Measurements from ENCODE around the gene KHK.

Gene KHK

GRCh38 chr2:27131429-27131828 is 44.9 kb downstream of the KHK start:
- no peak for DNase-seq

- DNase-seq, result no peak
Measured at GRCh38 chr2:27133195-27133875, 46.8 kb downstream of the KHK start.

- DNase-seq, result peak; percentile 79
Measured at GRCh38 chr2:27133905-27134780, 47.6 kb downstream of the KHK start, which contains the start of gene PREB. TSS of gene PREB (minus strand) at chr2:27134636. CDS start at chr2:27134421, 215 bp downstream.

- DNase-seq, result no peak
Measured at GRCh38 chr2:27134781-27135477, 48.4 kb downstream of the KHK start.

DNA sequence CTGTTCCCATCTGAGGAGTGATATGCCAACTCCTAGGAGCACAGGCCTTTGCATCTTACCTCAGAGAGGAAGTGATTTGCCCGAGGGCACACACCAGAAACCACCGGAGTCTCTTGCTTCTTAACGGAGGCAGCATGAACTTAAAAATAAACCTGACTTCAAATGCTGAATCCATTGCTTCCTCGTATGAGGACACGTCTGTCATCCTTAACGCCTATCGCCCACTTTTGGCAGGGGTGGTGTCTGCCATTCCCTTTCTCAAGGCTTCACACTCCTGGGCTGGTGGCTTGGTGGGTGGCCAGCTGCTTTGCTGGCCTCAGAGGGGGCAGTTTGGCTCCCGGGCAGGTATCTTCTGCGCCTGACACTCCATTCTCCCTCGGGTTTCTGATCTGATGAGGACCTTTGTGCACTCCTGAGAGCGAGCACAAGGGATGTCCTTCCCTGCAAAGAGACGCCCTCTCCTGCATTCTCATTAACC is 48.9 kb downstream of the KHK start:
- no peak for DNase-seq

DNA sequence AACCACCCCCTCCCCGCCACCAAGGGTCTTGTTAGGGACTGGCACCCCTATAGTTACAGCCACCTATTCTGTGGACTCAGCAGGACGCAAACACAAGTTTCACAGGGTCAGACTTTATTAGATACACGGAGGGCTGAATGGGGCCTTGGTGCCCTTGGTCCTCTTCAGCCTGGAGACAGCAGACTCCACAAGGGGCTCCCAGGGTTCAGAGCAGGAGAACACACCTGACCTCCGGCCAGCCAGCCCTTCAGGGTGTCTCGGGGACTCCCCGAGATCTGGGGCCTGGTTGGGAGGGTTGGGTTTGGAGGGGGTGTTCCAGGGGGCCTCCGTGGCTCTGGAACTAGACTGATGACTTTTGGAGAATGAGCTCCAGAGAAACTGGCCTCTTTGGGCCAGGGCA is 50.2 kb downstream of the KHK start:
- no peak for DNase-seq

GRCh38 chr2:27137322-27137935 is 50.9 kb downstream of the KHK start:
- DNase-seq, result no peak

DNA sequence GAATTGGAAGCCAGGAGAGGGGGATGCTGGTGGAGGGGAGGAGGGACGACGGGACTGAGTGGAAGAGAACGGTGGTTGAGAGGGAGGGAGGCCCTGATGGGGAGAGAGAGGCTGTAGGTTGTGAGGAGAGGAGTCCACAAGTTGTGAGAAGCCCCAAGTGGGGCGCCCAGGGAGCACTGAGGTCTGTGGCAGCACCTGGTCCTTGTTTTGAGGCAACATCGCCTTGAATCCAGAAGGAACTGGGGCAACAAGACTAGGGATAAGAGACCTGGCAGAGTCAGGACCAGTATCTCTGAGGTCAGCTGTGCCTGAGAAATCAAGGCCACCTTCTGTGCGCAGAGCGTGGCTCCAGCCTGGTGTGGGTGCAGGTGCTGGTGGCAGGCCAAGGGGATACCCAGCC is 51.5 kb downstream of the KHK start:
- DNase-seq, result no peak

DNA sequence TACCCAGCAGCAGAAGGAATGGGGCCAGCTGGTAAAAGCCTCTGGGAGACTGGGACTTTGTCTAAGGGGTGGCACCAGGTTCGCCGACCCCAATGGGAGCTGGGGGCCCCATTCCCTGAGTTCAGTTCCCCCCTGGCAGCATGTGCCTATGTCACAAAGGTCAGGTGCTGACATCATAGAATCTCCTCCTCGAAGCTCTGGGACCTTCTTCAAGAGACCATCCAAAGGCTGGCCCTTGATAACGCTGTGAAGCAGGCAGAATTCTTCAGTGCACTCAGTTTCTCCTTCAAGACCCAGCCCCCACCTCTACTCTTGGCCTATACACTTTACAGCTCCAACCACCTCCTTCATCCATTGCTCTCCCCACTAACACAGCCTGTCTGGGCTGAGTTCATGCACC is 52.7 kb downstream of the KHK start, which contains the start of gene PRR30:
Gene PRR30, minus strand, starts transcription at position 101 of the 400 bp plus-strand sequence. CDS start 1,081 bp downstream, outside the sequence.
- no peak for DNase-seq

DNA sequence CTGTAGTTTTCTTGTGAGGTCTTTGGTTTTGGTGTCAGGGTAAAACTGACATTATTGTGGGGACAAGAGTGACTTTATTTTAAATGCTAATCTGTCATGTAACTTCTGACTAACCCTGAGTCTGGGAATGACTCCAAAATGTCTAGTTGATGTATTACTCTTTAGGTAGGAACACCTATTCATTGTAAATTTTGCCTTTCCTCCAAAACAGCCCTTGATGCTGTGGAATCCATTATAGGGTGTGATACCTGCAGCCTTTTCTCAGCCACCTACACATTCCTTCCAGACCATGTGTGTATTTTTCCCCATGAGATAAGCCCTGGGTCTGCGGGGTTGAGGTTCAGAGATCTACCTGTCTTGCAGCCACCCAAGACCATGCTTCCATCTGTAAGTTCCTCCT is 56.7 kb downstream of the KHK start:
- DNase-seq, result no peak

GRCh38 chr2:27145682-27146081 is 59.1 kb downstream of the KHK start:
- no peak for DNase-seq

- DNase-seq, result no peak
Measured at GRCh38 chr2:27147935-27148334, 61.4 kb downstream of the KHK start.

DNA sequence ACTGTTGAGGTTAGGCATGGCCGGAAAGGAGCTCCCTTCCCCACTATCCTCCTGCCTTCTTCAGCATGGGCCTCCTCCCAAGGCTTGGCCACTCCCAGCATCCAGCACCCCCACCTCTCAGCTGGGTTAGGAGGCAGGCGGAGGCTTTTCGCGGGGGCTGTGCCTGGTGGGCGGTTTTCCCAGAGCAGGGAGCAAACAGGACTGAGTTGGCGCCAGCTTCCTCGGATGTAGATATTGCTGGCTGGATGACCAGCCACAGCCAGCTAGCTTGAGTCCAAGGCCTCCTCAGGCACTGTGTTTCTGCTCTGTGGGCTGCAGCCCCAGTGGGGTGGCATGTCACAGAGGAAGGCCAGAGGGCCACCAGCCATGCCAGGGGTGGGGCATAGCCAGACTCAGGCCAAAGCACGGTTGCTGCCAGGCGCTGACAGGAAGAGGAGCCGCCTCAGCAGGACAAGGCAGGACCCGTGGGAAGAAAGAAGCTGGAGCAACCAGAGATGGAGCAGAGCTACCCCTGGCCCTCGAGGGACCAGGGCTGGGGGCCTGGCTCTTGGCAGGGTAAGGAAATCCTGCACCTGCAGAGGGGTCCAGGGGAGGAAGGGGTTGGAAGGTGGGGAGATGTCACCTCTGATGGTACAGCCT is 62.3 kb downstream of the KHK start, which contains the start of gene TCF23:
Gene TCF23, plus strand, starts transcription at position 204 of the 639 bp plus-strand sequence. Its CDS starts 130 bp downstream, at position 334.
- no peak for DNase-seq

DNA sequence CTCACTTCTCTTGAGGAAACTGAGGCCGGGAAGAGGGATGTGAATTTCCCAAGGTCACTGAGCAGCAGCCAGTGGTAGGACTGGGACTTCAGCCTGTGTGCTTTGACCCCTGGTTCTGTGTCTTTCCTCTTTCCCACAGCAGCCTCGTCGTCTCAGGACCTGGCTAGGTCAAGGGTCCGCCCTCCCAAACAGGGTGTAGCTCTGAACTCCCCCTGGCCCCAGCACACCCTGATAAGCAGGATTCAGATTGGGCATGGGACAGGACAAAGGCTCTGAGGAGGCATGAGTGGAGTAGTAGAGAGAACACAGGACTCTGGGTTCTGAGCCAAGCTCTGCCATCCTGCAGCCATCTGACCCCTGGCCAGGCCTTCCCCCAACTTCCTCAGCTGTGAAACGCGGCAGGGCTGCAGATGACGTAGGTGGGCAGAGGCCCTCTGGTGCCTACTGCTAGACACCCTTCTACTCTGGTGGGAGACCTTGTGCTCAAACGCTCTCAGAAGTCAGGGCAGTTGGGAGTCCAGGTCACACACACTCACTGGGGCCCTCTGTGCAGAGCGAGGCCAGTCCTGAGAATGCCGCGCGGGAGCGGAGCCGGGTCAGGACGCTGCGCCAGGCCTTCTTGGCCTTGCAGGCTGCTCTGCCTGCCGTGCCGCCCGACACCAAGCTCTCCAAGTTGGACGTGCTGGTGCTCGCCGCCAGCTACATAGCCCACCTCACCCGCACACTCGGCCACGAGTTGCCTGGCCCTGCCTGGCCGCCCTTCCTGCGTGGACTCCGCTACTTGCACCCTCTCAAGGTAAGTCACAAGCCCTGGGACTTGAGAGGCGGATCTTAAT is 63.2 kb downstream of the KHK start:
- DNase-seq, result no peak
